NCI-H460 (cell line): ENCODE data around the gene TMOD2. TPM values are rescaled to one million over a fixed set of nuclear protein-coding genes. Genes with fewer than 3 reads are reported as not detected.

Experiments used
- DNase-seq: peaks from one replicate; pipeline ENCODE4 v3.0.0-alpha.2; 2016; ENCODE audit warnings: low read depth; ENCODE audit errors: extremely low read depth
- total RNA-seq: library from RNA; depleted of rRNA; stranded (reverse); fragments of >200 nt; shearing (Covaris generic); gene quantifications from 2 replicates; pipeline ENCODE4 v1.2.3, GENCODE V29; 2014

The TMOD2 gene
- total RNA-seq, 1 experiment from 2014 or later = 0.72 TPM

- DNase-seq = no peak
These were observed 16.0 kb upstream of the TMOD2 start for GRCh38 chr15:51735228-51736010.

- no peak for DNase-seq
These were observed 15.3 kb upstream of the TMOD2 start for GRCh38 chr15:51736069-51736468.

GRCh38 chr15:51736751-51737521 is 14.5 kb upstream of the TMOD2 start:
- DNase-seq = no peak

GRCh38 chr15:51737522-51738305 is 13.7 kb upstream of the TMOD2 start, which contains the start of gene LYSMD2:
TSS of gene LYSMD2 (minus strand) at chr15:51737655. CDS start at chr15:51737622, 33 bp downstream.
- peak; percentile 28 for DNase-seq

GRCh38 chr15:51738553-51738952 is 12.8 kb upstream of the TMOD2 start:
- DNase-seq = no peak

GRCh38 chr15:51739061-51739712 is 12.2 kb upstream of the TMOD2 start:
- no peak for DNase-seq

- no peak for DNase-seq
These were observed 2.1 kb upstream of the TMOD2 start for GRCh38 chr15:51749307-51749706.

- DNase-seq = no peak
These were observed 1.2 kb upstream of the TMOD2 start for GRCh38 chr15:51750186-51750585.

- no peak for DNase-seq
These were observed 593 bp downstream of the TMOD2 start for GRCh38 chr15:51751697-51752683.

- DNase-seq = no peak
These were observed 1.5 kb downstream of the TMOD2 start for GRCh38 chr15:51752888-51753287.

- no peak for DNase-seq
These were observed 2.9 kb downstream of the TMOD2 start for GRCh38 chr15:51754267-51754666.

GRCh38 chr15:51755790-51756189 is 4.4 kb downstream of the TMOD2 start:
- DNase-seq = no peak

- DNase-seq = no peak
These were observed 5.1 kb downstream of the TMOD2 start for GRCh38 chr15:51756482-51756881.

- no peak for DNase-seq
These were observed 6.1 kb downstream of the TMOD2 start for GRCh38 chr15:51757450-51757849.

GRCh38 chr15:51758645-51759044 is 7.2 kb downstream of the TMOD2 start:
- DNase-seq = no peak

GRCh38 chr15:51759557-51760070 is 8.2 kb downstream of the TMOD2 start:
- no peak for DNase-seq

GRCh38 chr15:51760805-51761204 is 9.4 kb downstream of the TMOD2 start:
- DNase-seq = no peak

- no peak for DNase-seq
These were observed 14.4 kb downstream of the TMOD2 start for GRCh38 chr15:51765751-51766150.

GRCh38 chr15:51766341-51766740 is 14.9 kb downstream of the TMOD2 start:
- no peak for DNase-seq
